Measurements from ENCODE around the gene RNF213.
"Not testable (repeated sequence)": the region's sequence is repeated elsewhere in the genome, so short reads cannot be mapped to it uniquely, and the experiment has no call there.

The RNF213 gene

GRCh38 chr17:80272366-80272765, 11.7 kb downstream of the RNF213 start:
- TF ChIP-seq CTCF (IDR thresholded peaks at IDR 0.05; ENCODE audit: low read depth, low read length) = no peak
- H3K4me3 ChIP-seq (ENCODE audit: low read depth, low read length) = no peak overlapping the region

GRCh38 chr17:80274331-80274730, 13.7 kb downstream of the RNF213 start:
- no peak for TF ChIP-seq CTCF (IDR thresholded peaks at IDR 0.05; ENCODE audit: low read depth, low read length)
- H3K4me3 ChIP-seq (ENCODE audit: low read depth, low read length) = no peak overlapping the region

GRCh38 chr17:80274871-80275449, 14.3 kb downstream of the RNF213 start:
- TF ChIP-seq CTCF (IDR thresholded peaks at IDR 0.05; ENCODE audit: low read depth, low read length) = no peak

GRCh38 chr17:80275857-80276256, 15.2 kb downstream of the RNF213 start:
- H3K4me3 ChIP-seq (ENCODE audit: low read depth, low read length) = not testable (repeated sequence)

More at GRCh38 chr17:80274871-80275449, 14.3 kb downstream of the RNF213 start:
- H3K4me3 ChIP-seq (ENCODE audit: low read depth, low read length) = no peak overlapping the region

- H3K4me3 ChIP-seq (ENCODE audit: low read depth, low read length) = no peak overlapping the region
- TF ChIP-seq CTCF (IDR thresholded peaks at IDR 0.05; ENCODE audit: low read depth, low read length) = no peak
Measured at GRCh38 chr17:80277751-80278671, 17.4 kb downstream of the RNF213 start.

GRCh38 chr17:80279895-80280294, 19.2 kb downstream of the RNF213 start:
- H3K4me3 ChIP-seq (ENCODE audit: low read depth, low read length) = no peak overlapping the region
- no peak for TF ChIP-seq CTCF (IDR thresholded peaks at IDR 0.05; ENCODE audit: low read depth, low read length)

GRCh38 chr17:80281516-80281915, 20.9 kb downstream of the RNF213 start:
- no peak overlapping the region for H3K4me3 ChIP-seq (ENCODE audit: low read depth, low read length)
- no peak for TF ChIP-seq CTCF (IDR thresholded peaks at IDR 0.05; ENCODE audit: low read depth, low read length)
